HG02642 (cell line): ENCODE results near the gene WDR72.
"Not testable (repeated sequence)": the region's sequence is repeated elsewhere in the genome, so short reads cannot be mapped to it uniquely, and the experiment has no call there.

Experiments
- ATAC-seq: cut with Tn5 transposase; IDR thresholded peaks from one replicate; pipeline ENCODE4 v1.9.1; 2021; ENCODE audit warnings: mild to moderate bottlenecking; ENCODE audit not compliant: unreplicated experiment, poor library complexity

The WDR72 gene

GRCh38 chr15:53759411-53759931 lies at the start of gene WDR72:
WDR72 (minus strand) TSS chr15:53759663; CDS start chr15:53733149, 26,514 bp downstream.
- ATAC-seq: no peak

DNA sequence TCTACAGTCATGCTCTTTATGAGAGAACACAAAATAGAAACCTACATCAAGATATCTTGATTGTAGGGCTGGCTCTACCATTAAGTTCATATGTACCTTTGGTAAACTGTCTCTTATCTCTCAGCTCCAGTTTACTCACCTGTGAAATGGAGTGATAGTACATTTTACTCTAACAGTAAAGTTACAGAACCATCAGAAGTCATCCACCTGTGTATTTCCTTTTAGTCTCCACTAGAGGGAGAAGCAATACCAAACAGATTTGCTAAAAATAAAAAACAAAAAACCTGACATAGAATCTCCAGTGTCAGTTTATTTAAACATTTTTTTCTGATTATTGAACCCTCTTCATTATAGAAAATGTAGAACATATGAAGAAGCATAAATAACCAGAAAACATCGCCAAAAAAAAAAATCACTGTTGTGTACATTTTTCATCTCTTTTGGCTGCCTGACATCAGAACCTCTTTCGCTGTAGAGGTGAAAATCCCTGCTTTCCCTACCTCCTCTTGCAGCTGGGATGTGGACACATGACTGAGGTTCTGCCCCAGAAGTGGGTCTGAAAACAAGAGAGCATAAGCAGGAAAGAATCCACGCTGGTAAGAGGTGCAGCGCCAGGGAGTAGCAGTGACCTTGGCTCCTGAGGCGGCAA lies 48.7 kb upstream of the WDR72 start:
- ATAC-seq: no peak

DNA sequence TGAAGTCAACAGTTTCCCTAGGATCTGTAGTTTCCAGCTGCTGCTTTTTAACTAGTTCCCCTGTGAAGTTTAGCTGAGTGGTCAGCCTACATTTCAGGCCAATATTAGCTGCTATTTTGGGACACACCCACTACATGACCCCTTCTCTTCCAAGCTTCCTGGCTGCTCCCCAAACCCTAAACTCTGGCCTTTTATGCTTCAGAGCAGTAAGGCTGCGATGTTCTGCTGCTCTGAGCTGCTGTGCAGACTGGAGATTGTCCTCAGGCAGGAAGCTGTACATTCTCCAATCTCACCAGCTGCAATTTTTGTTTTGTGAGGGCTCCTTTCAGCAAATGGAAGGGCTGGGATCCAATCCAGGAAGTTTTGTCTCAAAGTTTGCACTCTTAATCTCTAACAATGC lies 48.0 kb upstream of the WDR72 start:
- no peak for ATAC-seq

GRCh38 chr15:53802672-53803071 lies 43.2 kb upstream of the WDR72 start:
- ATAC-seq: no peak

DNA sequence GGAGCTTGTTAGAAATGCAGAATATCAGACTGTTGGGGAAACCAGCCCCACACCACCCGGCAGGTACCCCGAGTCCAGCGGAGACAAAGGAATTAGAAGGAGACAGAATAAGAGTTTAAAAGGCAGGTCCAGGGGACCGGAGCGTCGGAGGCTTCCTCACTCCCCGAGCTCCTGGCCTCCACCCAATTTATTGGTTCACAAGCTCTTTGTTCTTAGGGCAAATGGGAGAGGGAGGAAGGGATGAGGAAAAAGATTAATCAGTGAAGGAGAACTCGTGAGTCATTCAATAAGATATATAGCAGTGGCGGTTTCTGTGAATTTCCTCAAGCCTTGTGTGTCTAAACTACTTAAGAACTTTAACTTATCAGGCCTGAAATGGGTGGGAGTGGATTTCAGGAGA lies 32.1 kb upstream of the WDR72 start:
- no peak for ATAC-seq

GRCh38 chr15:53789654-53790375 lies 30.4 kb upstream of the WDR72 start:
- ATAC-seq: no peak

GRCh38 chr15:53786401-53786800 lies 26.9 kb upstream of the WDR72 start:
- ATAC-seq: no peak

- not testable (repeated sequence) for ATAC-seq
These were observed 25.8 kb upstream of the WDR72 start for GRCh38 chr15:53785241-53785640.

DNA sequence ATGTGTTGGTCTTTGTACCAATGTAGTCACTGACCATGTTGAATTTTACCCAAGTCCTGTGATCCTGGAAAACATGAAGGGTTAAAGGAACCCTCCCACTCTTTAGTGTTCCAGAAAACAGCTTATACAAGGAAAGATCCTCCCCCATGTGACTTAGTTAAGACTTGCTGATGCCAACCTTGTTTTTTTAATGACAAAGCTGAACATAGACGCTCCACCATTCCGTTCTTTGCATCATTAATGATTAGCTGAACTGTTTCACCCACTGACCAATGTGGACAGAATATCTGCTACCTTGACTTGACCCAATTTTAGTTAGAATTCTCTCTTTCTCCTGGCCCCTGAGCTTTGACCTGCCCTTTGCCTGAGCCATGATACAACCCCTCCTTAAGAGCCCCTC lies 3.5 kb upstream of the WDR72 start:
- no peak for ATAC-seq

DNA sequence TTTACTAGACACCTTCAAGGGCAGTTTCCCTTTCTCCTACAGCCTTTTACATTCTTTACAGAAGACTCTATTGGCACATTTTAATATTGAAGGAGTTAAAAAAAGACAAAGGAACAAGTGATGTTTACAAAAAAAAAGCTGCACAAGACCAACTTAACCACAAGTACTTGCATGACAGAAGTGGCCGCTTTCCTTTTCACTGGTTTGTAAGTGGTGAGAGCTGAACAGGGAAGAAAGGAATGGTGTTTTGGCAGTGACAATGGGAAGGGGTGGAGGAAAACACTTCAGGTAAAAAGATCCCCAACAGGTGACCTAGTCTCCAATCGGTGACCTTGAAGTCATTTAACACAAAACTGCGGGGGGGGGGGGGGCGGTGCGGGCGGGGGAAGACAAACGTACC lies 1.1 kb downstream of the WDR72 start:
- no peak for ATAC-seq

DNA sequence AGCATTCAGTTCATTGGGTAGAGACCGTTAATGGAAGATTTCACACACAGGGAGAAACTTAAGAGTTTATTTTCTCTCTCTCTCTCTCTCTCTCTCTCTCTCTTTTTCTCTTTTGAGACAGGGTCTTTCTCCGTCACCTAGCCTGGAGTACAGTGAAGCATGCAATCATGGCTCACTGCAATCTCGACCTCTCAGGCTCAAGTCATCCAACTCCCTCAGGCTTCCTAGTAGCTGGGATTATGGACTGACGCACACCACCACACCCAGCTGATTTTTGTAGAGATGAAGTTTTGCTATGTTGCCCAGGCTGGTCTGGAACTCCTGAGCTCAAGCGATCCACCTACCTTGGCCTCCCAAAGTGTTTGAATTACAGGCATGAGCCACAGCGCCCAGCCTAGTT lies 1.6 kb downstream of the WDR72 start:
- ATAC-seq: no peak

GRCh38 chr15:53753813-53754212 lies 5.7 kb downstream of the WDR72 start:
- no peak for ATAC-seq

DNA sequence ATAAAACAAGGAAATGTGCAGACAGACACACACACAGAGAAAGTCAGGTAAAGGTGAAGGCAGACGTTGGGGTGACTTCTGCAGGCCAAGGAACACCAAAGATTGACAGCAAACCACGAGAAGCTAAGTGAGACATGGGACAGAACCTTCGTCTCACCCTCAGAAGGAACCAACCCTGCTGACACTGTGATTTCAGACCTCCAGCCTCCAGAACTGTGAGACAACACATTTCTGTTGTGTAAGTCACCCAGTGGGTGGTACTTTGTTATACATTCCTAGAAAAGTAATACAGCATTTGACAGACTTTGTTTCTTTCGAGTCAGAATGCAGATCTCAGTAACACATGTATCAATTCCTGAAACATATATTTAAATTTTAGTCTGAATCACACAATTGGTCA lies 7.1 kb downstream of the WDR72 start:
- no peak for ATAC-seq

DNA sequence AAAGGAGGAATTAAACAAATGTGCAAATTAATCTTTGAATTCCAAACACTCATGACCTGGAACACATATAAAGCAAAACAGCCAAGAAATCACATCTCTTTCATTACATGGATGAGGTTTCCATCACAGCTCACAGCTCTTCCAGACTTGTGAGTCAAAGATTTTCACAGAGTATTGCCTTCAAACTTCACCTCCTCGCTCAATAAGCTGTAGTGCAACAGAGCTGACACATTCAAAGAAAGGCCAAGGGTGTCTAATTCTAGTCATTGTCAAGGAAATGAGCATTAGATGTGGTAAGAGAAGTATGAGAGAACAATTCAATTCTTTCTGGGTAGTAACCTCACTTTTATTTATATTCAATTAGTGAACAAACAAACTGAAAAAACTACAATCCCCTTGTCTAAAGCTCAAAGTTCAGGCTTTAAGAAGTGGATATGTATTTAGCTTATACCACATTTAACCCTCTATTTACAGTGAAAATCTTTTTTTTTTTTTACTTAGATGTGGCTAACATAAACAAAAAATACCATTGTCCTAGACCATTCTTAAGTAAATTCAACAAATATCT lies 11.9 kb downstream of the WDR72 start:
- no peak for ATAC-seq

- ATAC-seq: no peak
These were observed 13.4 kb downstream of the WDR72 start for GRCh38 chr15:53746101-53746500.

- ATAC-seq: no peak
These were observed 19.8 kb downstream of the WDR72 start for GRCh38 chr15:53739651-53740050.

DNA sequence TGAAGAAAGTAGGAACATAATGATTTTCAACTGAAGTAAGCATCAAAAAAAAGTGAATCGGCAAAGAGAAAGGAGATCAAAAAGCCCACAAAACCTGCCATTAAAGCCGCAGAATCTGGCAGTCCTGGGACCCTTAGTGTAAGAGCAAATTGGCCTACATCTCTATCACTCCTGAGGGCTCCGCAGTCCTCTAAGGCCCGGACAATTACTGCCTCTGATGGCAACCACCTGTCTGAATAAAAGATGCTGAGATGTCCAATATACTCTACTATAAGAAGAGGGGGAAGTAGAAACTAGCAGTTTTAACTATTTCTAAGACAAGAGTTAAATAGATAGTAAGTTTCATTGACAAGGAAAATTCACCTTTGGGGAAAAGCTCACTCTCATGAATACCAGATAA lies 20.3 kb downstream of the WDR72 start:
- no peak for ATAC-seq

- ATAC-seq: no peak
These were observed 38.0 kb downstream of the WDR72 start for GRCh38 chr15:53721334-53722087.

GRCh38 chr15:53716909-53717876 lies 42.3 kb downstream of the WDR72 start:
- no peak for ATAC-seq

DNA sequence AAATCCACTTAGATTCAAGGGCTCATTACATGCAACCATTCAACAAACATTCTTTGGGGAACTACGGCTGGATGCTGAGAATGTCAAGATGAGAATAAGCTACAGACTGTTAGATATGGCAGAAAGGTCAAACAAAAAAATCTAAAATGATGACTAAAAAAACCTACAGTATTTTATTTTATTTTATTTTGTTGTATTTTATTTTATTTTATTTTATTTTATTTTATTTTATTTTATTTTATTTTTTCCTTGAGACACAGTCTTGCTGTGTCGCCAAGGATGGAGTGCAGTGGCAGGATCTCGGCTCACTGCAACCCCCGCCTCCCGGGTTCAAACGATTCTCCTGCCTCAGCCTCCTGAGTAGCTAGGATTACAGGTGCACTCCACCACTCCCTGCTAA lies 46.2 kb downstream of the WDR72 start:
- ATAC-seq: no peak
